ENCODE results near the gene ARHGEF28. TPM values are rescaled to one million over a fixed set of nuclear protein-coding genes. Genes with fewer than 3 reads are reported as not detected.

The ARHGEF28 gene
- total RNA-seq, 1 donor: 0.63 TPM

DNA sequence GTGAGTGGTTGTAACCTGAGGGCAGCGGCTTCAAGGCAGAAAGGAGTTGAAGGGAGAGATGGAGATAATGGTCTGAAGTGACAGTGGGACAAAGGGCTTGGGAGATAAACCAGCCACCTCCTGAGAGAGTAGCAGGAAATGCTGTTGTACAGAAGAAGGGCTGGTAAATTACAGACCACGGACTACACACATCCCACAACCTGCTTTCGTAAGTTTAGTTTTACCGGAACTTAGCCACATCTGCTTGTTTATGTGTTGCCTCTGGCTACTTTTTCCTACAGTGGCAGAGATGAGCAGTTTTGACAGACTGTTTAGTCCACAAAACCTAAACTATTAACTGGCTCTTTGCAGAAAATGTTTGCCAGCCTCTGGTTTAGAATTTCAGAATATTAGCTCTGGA is 269.5 kb downstream of the ARHGEF28 start:
- no peaks in the 10 kb centered on the region for H3K27me3 ChIP-seq (ENCODE audit: insufficient read depth, low read length)
- no peaks in the 10 kb centered on the region for H3K9me3 ChIP-seq (ENCODE audit: low read depth, low read length)
- H3K4me1 ChIP-seq (ENCODE audit: insufficient read depth, low read length): peaks cover 12% of the 10 kb centered on the region
- no peak overlapping the region for H3K4me3 ChIP-seq (ENCODE audit: low read length)

DNA sequence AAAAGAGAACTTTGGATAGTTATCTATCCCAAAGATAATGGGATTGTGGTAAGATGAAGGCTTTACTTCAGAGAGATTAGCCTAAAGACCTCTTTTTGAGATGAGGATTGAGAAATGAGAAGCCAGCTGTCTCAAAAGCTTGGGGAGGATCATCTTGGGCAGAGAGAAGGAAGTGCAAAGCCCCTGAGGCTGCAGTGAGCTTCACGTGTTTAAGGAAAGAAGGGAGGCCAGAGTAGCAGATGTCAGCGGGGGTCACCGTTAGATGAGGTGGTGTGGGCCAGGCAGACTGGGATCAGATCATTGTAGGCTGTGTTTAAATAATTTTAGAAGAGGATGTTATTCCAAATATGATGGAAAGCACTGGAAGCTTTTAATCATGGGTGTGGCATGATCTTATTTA is 270.1 kb downstream of the ARHGEF28 start:
- Histone ChIP-seq H3K9me3 (ENCODE audit: low read depth, low read length) (no peaks in the 10 kb centered on the region), H3K4me3 (ENCODE audit: low read length) (no peak overlapping the region), H3K27me3 (ENCODE audit: insufficient read depth, low read length) (no peaks in the 10 kb centered on the region), H3K4me1 (ENCODE audit: insufficient read depth, low read length) (peaks cover 12% of the 10 kb centered on the region)

DNA sequence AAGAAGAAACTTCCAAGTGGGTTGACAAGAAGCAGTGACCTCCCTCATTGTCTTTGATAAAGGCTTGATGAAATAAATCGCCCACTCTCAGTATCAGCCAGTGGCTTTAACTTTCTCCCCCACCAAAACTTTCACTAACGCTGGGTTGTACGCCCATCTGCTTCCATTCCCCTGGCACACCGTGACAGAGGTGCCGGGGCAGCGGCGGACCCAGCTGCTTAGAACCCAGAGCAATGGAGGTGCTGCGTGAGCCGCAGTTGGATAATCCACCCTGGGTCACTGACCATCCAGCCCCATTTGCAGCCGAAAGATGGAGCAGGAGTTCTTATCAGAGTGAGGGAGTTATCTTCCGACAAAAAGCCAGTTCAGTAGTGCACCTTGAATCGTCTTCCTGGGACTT is 270.7 kb downstream of the ARHGEF28 start:
- Histone ChIP-seq H3K4me3 (ENCODE audit: low read length) (no peak overlapping the region), H3K4me1 (ENCODE audit: insufficient read depth, low read length) (peaks cover 17% of the 10 kb centered on the region), H3K9me3 (ENCODE audit: low read depth, low read length) (no peaks in the 10 kb centered on the region), H3K27me3 (ENCODE audit: insufficient read depth, low read length) (no peaks in the 10 kb centered on the region)

DNA sequence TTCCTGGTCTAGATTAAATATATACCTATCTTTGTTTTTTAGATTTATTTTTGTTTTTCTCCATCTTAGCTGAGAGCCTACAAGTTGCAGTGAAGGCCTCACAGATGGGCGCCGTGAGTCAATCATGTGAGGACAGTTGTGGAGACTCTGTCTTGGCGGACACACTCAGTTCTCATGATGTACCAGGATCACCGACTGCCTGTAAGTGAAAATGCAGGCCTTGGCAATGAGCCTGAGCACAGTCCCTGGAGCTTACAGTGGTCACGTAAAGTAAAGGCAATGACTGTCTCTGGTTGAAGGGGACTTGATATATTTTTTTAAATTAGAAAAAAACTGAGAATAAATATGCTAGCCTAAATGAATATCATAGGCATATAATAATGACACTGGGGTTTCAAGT is 271.9 kb downstream of the ARHGEF28 start:
- Histone ChIP-seq H3K4me3 (ENCODE audit: low read length) (no peak overlapping the region), H3K4me1 (ENCODE audit: insufficient read depth, low read length) (peaks cover 20% of the 10 kb centered on the region)

DNA sequence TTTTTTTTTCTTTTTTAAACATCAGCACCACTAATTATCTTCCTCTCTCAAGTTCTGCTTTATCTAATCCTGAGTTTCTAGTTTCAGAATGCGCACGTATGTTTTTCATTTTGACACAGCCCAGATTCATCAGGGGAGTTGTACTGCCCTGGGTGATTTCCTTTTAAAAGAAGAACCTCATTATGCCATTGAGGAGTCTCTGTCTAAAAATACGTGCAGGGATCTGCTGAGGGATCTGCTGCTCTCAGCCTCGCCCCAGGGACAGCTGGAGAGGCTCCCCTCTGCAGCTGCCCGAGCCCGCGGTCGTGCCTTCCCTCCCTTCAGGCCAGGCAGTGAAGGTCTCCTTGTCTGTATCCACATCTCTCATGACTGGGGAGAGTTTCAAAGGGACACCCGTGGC is 273.1 kb downstream of the ARHGEF28 start:
- H3K4me1 ChIP-seq (ENCODE audit: insufficient read depth, low read length): peaks cover 20% of the 10 kb centered on the region
- H3K27me3 ChIP-seq (ENCODE audit: insufficient read depth, low read length): no peaks in the 10 kb centered on the region
- H3K4me3 ChIP-seq (ENCODE audit: low read length): no peak overlapping the region
- H3K9me3 ChIP-seq (ENCODE audit: low read depth, low read length): no peaks in the 10 kb centered on the region

More for the DNA sequence above, 271.9 kb downstream of the ARHGEF28 start:
- H3K27me3 ChIP-seq (ENCODE audit: insufficient read depth, low read length): no peaks in the 10 kb centered on the region
- no peaks in the 10 kb centered on the region for H3K9me3 ChIP-seq (ENCODE audit: low read depth, low read length)

DNA sequence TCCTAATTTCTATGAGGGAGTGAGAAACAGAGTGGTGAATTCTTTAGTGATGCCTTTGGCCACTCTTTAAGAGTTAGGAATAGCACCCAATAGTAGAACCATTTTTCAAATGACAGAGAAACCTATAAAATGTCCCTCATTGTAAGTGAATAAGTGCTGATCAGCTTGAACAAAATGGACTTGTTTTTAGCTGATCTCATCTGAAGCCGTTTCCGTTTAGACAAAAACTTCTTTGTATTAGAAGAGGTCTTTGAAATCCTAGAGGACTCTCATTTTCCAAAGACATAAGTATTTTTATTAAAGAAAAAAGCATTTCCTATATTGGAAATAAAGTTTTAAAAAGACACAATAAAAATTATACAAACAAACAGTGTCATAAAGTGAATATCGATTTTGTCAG is 273.9 kb downstream of the ARHGEF28 start:
- H3K9me3 ChIP-seq (ENCODE audit: low read depth, low read length): no peaks in the 10 kb centered on the region
- peaks cover 20% of the 10 kb centered on the region for H3K4me1 ChIP-seq (ENCODE audit: insufficient read depth, low read length)
- H3K4me3 ChIP-seq (ENCODE audit: low read length): no peak overlapping the region
- H3K27me3 ChIP-seq (ENCODE audit: insufficient read depth, low read length): no peaks in the 10 kb centered on the region

DNA sequence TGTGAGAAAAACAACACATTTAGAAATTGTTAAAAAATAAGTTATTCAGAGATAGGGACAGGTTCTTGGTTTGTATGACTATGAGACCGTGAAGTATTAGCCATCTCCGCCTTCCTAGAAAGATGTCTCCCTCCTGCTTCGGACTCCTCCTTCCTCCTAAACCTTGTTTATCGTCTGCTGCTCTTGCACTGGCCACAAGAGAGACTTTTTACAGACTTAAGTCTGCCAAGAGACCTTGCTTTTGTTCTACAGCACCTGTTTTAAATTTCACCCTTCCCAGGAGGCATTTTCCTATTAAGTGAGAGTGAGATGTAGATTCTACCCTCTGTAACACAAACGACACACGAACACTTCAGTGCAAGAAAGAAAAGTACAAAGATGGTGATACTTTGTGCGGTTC is 274.6 kb downstream of the ARHGEF28 start:
- Histone ChIP-seq H3K9me3 (ENCODE audit: low read depth, low read length) (no peaks in the 10 kb centered on the region), H3K4me3 (ENCODE audit: low read length) (no peak overlapping the region), H3K4me1 (ENCODE audit: insufficient read depth, low read length) (peaks cover 16% of the 10 kb centered on the region), H3K27me3 (ENCODE audit: insufficient read depth, low read length) (no peaks in the 10 kb centered on the region)

DNA sequence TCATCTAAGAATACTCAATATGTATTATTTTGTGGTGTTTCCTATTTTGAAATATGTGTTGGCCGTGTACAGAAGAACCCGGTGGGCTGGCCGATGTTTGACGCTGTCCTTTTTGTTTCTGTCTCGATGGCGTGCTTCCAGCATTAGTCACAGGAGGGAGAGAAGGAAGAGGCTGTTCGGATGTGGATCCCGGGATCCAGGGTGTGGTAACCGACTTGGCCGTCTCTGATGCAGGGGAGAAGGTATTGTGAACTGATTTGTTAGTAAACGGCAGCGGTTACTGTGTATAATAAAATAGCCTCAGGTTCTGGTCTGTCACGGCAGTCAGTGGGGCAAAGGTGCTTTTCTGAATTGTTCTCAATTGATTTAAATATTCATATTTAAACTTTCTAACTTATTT is 275.0 kb downstream of the ARHGEF28 start:
- Histone ChIP-seq H3K4me3 (ENCODE audit: low read length) (no peak overlapping the region), H3K27me3 (ENCODE audit: insufficient read depth, low read length) (no peaks in the 10 kb centered on the region), H3K9me3 (ENCODE audit: low read depth, low read length) (no peaks in the 10 kb centered on the region), H3K4me1 (ENCODE audit: insufficient read depth, low read length) (peaks cover 14% of the 10 kb centered on the region)

DNA sequence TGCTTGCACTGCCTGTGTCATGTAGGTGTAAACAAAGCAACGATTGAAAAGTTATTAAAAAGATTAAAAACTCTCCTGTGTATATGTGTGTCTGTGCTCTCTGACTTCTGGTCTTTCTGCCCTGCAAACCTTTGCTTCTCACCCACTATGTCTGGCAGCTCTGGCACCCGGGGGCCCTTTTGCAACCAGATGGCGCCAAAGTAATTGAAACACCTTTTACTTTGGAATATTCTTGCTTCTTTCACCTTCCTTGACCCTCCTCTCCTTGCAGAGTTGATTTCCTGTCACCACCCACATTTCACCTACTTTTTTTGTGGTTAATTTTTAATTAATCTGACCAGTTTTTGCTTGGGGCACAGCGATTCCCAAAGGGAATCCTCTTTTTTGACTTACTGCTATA is 275.5 kb downstream of the ARHGEF28 start:
- Histone ChIP-seq H3K9me3 (ENCODE audit: low read depth, low read length) (no peaks in the 10 kb centered on the region), H3K4me1 (ENCODE audit: insufficient read depth, low read length) (peaks cover 14% of the 10 kb centered on the region), H3K27me3 (ENCODE audit: insufficient read depth, low read length) (no peaks in the 10 kb centered on the region), H3K4me3 (ENCODE audit: low read length) (no peak overlapping the region)

DNA sequence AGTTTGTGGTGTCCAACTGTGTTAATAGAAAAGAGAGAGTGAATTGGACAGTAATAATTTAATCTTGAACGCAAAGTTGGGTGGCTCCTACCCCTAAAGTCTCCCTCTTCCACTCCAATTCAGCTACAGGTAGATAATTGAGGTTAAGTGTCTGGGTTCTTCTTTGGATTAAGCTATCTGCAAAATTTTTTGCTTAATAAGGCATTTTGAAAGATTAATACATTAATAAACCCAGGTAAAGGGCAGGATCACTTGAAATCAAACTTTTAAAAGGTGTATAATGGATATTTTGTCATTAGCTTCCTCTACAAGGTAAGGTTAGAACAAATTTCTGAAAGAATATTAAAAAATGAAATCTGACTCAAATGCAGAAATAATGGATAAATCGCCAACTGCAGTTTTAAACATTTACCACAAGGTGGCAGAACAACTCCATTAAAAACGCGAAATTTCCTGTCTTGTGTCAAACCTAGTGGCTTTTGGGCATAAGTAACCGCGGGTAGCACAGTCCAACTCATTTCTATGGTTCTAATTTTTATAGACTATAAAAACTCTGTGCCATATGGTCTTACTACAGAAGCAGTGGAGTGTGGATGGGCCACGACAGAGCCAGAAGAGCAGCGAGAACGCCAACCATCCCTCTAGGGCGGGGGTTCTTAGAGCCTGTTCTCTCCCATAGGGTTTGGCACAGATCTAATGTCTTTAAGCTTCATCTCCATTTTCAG is 276.5 kb downstream of the ARHGEF28 start:
- Histone ChIP-seq H3K27me3 (ENCODE audit: insufficient read depth, low read length) (no peaks in the 10 kb centered on the region), H3K4me1 (ENCODE audit: insufficient read depth, low read length) (peaks cover 14% of the 10 kb centered on the region), H3K4me3 (ENCODE audit: low read length) (no peak overlapping the region), H3K9me3 (ENCODE audit: low read depth, low read length) (no peaks in the 10 kb centered on the region)

DNA sequence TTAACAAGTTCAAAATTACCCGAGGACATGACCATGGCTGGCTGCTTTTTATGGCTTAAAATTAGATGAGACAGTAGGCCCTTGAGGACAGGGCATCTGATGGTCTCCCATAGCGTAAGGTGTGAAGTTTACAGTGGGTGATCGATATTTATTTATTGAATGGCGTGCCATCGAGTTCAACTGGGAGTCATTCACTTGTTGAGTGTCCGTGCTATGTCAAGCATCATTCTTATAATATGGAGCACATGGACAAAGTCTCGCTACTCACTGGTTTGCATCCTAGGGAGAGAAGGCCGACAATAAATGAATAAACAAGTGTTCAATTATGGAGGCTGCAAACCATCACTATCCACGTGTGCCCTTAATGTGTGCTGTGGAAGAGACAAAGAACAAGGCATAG is 277.2 kb downstream of the ARHGEF28 start:
- Histone ChIP-seq H3K27me3 (ENCODE audit: insufficient read depth, low read length) (no peaks in the 10 kb centered on the region), H3K9me3 (ENCODE audit: low read depth, low read length) (no peaks in the 10 kb centered on the region), H3K4me3 (ENCODE audit: low read length) (no peak overlapping the region), H3K4me1 (ENCODE audit: insufficient read depth, low read length) (peaks cover 14% of the 10 kb centered on the region)

DNA sequence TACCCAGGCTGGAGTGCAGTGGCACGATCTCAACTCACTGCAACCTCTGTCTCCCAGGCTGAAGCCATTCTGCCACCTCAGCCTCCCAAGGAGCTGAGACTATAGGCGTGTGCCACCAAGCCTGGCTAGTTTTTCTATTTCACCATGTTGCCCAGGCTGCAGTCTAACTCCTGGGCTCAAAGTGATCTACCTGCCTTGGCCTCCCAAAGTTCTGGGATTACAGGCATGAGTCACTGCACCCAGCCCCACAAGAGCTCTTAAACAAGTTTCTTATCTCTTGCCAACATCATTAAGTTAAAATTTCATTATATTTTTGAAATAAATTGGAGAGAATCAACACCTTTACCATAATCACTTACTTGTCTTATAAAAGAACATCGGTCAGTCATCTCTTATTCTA is 280.3 kb downstream of the ARHGEF28 start:
- Histone ChIP-seq H3K9me3 (ENCODE audit: low read depth, low read length) (no peaks in the 10 kb centered on the region), H3K4me1 (ENCODE audit: insufficient read depth, low read length) (peaks cover 7% of the 10 kb centered on the region), H3K27me3 (ENCODE audit: insufficient read depth, low read length) (no peaks in the 10 kb centered on the region), H3K4me3 (ENCODE audit: low read length) (no peak overlapping the region)

DNA sequence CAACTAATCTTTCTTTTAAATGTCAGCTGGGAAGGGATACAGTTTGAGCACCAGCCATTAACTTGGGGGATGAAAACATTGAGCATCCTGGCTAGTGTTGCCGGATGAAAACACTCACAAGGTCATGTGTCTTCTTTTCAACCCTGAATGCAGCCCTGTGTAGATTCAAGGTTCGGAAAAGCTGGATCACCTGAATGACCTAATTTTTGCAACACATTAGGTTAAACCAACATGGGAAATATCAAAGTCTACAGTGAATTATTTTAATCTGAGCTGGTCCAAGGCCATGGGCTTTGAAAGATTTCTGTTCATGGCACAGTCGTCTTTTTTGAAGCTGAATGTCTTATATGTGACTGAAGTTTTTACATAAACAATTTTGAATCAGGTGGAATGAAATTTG is 281.2 kb downstream of the ARHGEF28 start:
- Histone ChIP-seq H3K27me3 (ENCODE audit: insufficient read depth, low read length) (no peaks in the 10 kb centered on the region), H3K4me3 (ENCODE audit: low read length) (no peak overlapping the region), H3K9me3 (ENCODE audit: low read depth, low read length) (no peaks in the 10 kb centered on the region), H3K4me1 (ENCODE audit: insufficient read depth, low read length) (peaks cover 3% of the 10 kb centered on the region)

DNA sequence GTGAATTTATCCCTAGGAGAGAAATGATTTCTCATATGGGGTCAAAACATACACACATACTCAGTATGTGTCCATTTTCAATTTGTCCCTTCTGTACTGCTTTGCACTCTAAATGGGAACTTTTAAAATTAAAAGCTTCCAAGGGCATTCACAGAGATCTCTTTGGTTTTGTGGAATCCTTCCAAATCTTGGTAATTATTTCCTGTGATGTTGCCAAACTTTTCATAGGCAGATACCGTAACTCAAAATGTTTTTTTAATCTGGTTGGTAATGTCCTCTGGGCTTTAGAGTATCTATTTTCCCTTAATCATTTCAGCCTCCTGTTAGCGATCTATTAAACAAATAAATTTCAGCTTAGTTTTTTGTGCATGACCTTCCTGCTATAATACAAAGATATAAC is 282.4 kb downstream of the ARHGEF28 start:
- no peaks in the 10 kb centered on the region for H3K9me3 ChIP-seq (ENCODE audit: low read depth, low read length)
- H3K4me3 ChIP-seq (ENCODE audit: low read length): no peak overlapping the region
- H3K27me3 ChIP-seq (ENCODE audit: insufficient read depth, low read length): no peaks in the 10 kb centered on the region
- H3K4me1 ChIP-seq (ENCODE audit: insufficient read depth, low read length): no peaks in the 10 kb centered on the region

DNA sequence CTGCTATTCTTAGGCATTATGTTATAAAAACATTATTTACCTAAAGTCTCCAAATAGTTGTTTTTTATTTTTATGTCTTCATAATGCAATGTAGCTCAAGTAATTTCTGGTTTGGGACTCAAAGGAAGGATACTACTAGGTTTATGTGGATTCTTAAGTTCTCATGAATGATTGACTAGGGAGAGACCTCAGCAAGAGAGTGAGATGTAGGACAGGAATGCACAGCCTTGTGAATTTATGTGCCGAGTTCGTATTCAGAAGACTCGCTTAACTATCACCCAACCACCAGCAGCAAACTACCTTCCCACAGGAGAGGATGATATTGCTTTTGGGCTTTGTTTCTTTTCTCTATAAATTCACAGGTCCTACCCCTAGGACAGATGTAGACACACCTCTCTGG is 282.9 kb downstream of the ARHGEF28 start:
- Histone ChIP-seq H3K4me3 (ENCODE audit: low read length) (no peak overlapping the region), H3K4me1 (ENCODE audit: insufficient read depth, low read length) (no peaks in the 10 kb centered on the region), H3K27me3 (ENCODE audit: insufficient read depth, low read length) (no peaks in the 10 kb centered on the region), H3K9me3 (ENCODE audit: low read depth, low read length) (no peaks in the 10 kb centered on the region)

DNA sequence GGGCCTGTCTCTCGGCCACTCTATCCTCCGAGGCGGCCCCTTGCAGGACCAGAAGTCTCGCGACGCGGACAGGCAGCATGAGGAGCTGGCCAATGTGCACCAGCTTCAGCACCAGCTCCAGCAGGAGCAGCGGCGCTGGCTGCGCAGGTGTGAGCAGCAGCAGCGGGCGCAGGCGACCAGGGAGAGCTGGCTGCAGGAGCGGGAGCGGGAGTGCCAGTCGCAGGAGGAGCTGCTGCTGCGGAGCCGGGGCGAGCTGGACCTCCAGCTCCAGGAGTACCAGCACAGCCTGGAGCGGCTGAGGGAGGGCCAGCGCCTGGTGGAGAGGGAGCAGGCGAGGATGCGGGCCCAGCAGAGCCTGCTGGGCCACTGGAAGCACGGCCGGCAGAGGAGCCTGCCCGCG is 283.5 kb downstream of the ARHGEF28 start:
- Histone ChIP-seq H3K9me3 (ENCODE audit: low read depth, low read length) (no peaks in the 10 kb centered on the region), H3K4me3 (ENCODE audit: low read length) (no peak overlapping the region), H3K4me1 (ENCODE audit: insufficient read depth, low read length) (no peaks in the 10 kb centered on the region), H3K27me3 (ENCODE audit: insufficient read depth, low read length) (no peaks in the 10 kb centered on the region)
